GM21529 (cell line): ENCODE measurements around the gene SLC1A7.
A peak's percentile ranks its signal among the peaks of the same experiment; 100 is the strongest.
"Not testable (repeated sequence)": the region's sequence is repeated elsewhere in the genome, so short reads cannot be mapped to it uniquely, and the experiment has no call there.

Experiments used
- ATAC-seq: cut with Tn5 transposase; IDR thresholded peaks from one replicate; pipeline ENCODE4 v1.9.1; 2021; ENCODE audit not compliant: unreplicated experiment

Gene SLC1A7

DNA sequence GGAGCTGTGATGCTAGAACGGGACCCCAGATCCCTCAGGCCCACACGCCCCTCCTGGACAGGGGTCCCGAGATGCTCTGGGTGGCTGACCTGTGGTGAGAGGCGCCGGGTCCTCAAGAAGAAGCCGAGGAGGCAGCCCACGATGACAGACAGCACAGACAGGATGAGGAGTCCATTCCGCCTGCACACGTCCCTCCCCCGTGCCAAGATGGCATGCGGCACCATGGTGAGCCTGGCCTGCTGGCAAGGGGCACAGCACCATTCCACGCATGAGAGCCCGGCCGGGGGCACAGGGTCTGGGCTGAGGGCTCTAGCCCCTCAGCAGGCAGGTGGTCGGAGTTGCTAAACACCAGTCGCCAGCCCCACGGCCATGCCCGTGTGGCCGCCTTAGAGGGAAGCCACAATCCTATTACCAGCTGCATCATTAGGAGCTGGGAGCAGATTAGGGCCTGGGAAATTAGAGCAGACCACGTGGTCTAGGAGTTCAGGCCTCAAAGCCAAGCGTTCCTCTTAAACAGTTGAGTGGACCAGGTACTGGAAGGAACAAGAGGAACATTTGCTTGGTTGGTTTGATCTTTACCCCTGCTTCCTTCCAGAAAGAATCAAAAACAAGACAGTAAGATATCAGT is at the start of gene SLC1A7:
Gene SLC1A7 (minus strand): TSS at position 413 of the 628 bp plus-strand sequence. CDS start 189 bp downstream, at position 224.
- no peak for ATAC-seq

GRCh38 chr1:53190210-53190611 is 47.8 kb upstream of the SLC1A7 start:
- no peak for ATAC-seq

GRCh38 chr1:53189061-53189460 is 46.6 kb upstream of the SLC1A7 start:
- no peak for ATAC-seq

GRCh38 chr1:53188099-53188498 is 45.7 kb upstream of the SLC1A7 start:
- no peak for ATAC-seq

GRCh38 chr1:53187401-53187800 is 45.0 kb upstream of the SLC1A7 start:
- no peak for ATAC-seq

DNA sequence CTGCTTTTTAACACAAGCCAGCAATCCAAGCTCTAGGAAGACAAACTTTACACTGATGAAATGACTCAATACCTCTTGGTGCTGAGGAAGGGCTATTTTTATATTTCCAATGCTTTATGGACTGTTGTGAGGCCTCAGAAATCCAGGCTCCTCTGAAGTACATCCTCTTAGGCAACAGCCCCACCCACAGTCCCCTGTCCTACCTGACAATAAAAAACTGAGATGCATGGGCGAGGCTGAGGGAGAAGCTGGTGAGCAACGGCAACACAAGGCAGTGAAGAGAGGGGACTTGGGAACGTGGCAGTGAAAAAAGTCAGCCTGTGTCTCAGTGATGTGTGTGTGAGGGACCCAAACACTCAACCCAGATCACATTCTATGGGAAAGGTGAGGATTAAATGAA is 44.1 kb upstream of the SLC1A7 start:
- no peak for ATAC-seq

GRCh38 chr1:53185955-53186297 is 43.5 kb upstream of the SLC1A7 start:
- ATAC-seq, result not testable (repeated sequence)

DNA sequence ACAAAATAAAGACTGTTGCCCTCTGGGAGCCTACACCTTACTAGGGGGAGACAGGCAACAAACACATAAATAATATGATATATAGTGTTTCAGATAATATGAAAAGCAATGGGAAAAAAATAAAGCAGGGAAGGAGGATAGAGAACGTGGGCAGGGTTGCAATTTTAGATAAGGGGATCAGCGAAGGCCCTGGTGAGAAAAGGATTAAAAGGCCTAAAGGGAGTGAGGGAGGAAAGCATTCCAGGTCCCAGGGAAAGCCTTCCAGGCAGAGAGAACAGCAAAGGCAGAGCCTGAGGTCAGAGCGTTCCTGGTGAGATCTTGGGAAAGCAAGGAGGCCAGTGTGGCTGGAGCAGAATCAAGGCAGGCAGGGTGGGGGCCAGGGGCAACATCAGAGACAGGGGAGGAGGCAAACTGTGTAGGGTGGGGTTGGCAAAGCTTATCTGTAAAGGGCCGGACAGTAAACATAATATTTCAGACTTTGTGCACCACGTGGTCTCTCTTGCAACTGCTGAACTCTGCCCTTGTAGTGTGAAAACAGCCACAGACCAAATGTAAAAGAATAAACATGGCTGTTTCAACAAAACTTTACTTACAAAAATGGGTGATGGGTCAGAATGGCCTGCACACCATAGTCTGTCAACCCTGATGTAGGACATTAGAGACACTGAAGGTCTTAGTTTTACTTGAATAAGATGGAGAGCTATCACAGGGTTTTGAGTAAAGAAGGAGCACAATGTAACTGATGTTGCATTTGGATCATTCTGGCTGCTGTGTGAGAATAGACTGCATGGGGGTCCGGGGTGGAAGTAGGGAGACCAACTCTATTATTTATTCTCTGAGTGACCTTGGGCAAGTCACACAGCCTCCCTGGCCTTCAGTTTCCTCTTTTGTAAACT is 40.9 kb upstream of the SLC1A7 start:
- no peak for ATAC-seq

GRCh38 chr1:53182716-53183094 is 40.3 kb upstream of the SLC1A7 start:
- no peak for ATAC-seq

DNA sequence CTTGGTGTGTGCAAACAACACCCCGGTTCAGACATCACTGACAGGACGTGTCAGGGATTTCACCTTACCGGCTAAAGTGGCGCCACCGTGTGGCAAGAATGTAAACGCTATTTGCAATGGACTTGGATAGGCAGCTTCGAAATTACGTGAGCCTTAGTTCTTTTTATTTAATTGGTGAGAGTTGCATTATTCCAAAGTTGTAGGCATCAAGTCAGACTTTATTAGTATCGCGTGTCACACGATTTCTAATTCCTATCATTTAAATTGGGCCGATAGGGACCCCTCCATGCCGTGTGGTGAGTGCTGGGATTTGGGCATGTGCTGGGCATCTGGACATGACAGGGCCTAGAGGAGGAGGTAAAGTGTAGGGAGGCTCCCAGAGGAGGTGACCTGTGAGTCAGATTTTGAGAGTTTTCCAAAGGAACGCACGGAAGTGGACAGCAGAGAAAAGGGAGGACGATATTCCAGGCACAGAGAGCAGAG is 39.7 kb upstream of the SLC1A7 start:
- peak; percentile 71 for ATAC-seq

- no peak for ATAC-seq
Observed at GRCh38 chr1:53180951-53181350, 38.5 kb upstream of the SLC1A7 start.

DNA sequence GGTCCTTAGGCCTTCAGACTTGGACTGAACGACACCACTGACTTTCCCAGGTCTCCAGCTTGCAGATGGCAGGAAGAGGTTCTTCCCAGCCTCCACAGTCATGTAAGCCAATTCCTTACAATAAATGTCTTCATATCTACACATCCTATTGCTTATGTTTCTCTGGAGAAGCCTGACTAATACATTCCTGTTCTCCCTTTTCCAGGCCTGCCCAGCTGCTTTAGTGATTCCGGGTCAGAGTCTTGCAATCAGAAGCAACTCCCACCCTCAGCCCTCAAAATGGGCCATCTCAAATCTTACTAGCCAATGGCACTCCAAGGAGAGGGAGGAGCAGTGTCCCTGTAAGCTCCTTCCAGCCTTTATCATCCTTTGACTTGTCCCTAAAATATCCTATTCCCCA is 37.8 kb upstream of the SLC1A7 start:
- ATAC-seq, result no peak

DNA sequence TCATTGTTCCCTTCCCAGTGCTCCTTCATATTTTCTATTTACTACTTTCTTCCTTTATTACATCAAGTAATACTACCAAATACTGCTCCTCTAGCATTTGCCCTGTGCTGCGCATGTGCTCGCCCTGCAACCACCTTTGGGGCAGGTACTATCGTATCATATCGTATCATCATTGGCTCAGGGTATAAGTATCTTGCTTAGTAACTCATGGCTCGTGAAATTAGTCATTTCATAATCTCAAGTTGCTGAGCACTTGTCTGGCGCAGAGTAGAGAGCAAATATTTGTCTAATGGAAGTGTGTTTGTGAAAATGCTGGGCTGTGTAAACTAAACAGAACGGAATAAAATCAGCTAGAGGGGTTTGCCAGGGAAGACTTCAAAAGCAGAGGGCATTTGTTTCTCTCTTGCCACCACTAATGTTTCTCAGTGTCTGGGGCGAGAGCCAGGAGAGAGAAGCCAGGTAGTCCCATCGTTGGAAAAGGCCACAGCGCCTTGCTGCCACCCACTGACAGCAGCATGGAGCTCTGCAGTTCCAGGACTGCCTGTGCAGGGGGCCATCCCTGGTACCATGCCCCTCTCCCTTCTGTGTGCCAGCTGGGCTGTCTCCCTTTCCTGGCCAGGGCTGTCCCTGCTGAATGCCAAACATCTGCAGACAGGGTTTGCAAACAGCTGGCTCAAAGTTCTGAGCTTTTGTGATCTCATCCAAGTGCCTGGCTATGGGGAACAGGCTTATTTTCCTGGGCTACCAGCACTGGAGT is 34.2 kb upstream of the SLC1A7 start:
- ATAC-seq, result no peak

DNA sequence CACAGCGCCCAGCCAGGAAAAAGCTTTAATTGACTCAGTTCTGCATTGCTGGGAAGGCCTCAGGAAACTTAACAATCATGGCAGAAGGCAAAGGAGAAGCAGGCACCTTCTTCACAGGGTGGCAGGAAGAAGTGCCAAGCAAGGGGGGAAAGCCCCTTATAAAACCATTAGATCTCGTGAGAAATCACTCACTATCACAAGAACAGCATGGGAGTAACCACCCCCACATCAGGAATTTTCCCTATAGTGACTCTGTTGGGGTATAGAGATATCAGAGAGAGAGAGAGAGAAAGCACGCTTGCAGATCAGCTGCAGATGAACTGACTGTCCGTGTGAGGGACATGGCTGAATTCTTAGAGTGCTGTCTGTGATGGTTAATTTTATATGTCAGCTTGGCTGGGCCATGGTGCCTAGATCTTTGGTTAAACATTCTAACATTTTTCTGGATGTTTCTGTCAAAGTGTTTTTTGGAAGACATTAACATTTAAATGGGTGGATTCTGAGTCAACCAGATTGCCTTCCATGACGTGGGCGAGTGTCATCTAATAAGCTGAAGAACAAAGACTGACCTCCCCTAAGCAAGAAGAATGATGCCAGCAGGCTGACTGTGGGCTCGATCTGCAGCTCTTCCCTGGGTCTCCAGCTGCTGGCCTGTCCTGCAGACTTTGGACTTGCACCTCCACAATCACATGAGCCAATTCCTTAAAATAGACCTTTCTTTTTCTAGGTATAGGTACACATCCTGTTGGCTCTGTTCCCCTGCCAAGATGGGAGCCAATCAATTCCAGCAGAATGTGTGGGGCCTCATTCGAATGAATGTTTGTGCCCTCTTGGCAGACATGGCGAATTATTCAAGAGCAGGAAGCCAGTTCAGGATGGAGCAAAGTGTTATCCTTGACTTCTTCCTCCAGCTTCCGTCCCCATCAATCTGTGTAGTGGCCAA is 32.8 kb upstream of the SLC1A7 start:
- ATAC-seq, result no peak

- no peak for ATAC-seq
Observed at GRCh38 chr1:53172426-53173128, 30.1 kb upstream of the SLC1A7 start.

DNA sequence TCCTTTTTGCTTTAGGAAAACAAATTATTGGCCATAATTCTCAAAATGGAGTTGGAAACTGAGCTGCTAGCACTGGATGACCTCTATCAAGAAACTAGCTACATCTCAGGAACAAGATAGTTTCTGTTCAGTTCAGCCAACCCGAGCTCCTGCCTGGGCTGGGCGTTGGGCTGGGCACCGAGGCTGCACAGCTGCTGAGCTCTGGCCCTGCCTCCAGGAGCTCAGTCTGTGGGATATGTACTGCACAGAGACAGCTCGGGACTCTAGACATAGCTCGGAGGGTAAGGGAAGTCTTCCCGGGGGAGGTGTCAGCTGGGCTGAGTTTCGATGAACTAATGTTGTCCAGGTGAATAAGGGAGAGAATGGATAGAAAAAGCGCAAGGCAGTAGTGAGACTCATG is 24.5 kb upstream of the SLC1A7 start:
- no peak for ATAC-seq

GRCh38 chr1:53166366-53166765 is 23.9 kb upstream of the SLC1A7 start:
- no peak for ATAC-seq

DNA sequence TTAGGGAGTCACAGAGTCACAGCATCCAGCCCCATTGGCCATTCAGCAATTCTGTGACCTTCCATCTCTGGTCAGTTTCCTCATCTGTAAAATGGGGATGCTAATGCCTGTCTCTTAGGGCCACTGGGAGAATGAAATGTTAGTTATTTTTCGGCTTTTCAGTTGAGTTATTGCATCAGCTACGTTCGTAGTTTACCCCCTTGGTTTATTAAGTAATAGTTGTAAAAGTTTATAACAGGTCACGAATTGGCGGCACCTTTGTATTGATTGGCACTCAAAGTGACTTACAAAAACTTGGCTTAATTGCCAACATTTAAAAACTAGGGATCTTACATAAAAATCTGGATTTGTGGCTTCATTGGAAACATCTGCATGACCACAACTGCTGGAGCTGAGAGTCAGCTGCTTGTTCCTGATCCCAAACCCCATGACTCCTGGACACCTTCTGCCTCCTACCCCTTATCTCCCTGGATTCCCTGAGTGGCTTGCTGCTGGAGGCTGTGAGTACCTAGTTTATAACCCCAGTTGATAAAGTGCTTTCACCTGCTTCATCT is 23.0 kb upstream of the SLC1A7 start:
- no peak for ATAC-seq

DNA sequence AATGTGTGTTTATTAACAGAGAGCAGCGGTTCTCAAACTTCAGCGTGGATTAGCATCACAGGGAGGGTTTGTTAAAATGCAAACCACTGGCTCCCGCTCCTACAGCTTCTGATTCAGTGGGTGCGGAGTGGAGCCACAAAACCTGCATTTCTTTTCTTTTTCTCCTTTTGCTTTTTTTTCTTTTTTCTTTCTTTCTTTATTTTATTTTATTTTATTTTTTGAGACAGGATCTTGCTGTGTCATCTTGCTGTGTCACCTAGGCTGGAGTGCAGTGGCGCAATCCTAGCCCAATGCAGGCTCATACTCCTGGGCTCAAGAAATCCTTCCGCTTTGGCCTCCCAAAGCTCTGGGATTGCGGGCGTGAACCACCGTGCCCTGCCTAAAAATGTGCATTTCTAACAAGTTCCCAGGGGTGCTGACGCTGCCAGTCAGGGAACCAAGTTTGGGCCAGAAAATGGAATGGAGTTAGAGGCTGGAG is 20.9 kb upstream of the SLC1A7 start:
- ATAC-seq, result no peak

DNA sequence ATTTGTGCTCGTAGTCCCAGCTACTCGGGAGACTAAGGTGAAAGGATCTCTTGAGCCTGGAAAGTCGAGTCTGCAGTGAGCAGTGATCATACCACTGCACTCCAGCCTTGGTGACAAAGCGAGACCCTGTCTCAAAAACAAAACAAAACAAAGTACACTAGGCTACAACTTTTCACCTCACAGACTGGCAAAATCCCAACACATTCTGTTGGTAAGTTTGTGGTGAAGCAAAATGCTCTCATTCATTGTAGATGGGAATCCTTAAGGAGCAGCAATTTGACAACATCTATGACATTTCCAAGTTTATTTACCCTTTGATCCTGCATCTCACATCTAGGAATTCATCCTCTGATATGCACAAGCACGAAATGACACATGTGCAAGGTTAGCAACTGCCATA is 20.2 kb upstream of the SLC1A7 start:
- ATAC-seq, result no peak
